ENCODE data around the gene ERLEC1. TPM values are rescaled to one million over a fixed set of nuclear protein-coding genes. Genes with fewer than 3 reads are reported as not detected.
"Not testable (repeated sequence)": the region's sequence is repeated elsewhere in the genome, so short reads cannot be mapped to it uniquely, and the experiment has no call there.

ERLEC1 gene
- total RNA-seq, 1 donor from 2014 or later, result 84.5 TPM

- H3K4me1 ChIP-seq, result peaks cover 17% of the 10 kb centered on the region
- H3K4me3 ChIP-seq, result no peak overlapping the region
- no peak overlapping the region for H3K27ac ChIP-seq
- no peaks in the 10 kb centered on the region for H3K9me3 ChIP-seq
- TF ChIP-seq CTCF (IDR thresholded peaks at IDR 0.05), result no peak
- TF ChIP-seq POLR2A (IDR thresholded peaks at IDR 0.05), result no peak
- no peak for TF ChIP-seq POLR2AphosphoS5 (IDR thresholded peaks at IDR 0.05; ENCODE audit: insufficient read depth in 1 of 2, low read depth in 1 of 2)
- no peak for DNase-seq (ENCODE audit: extremely low spot score in 2 of 2)
- H3K36me3 ChIP-seq, result no peaks in the 10 kb centered on the region
- intact Hi-C loops (cut with DNase I), result no loop called here
- H3K27me3 ChIP-seq, result no peaks in the 10 kb centered on the region
Observed at GRCh38 chr2:53755121-53755520, 31.7 kb upstream of the ERLEC1 start.

DNA sequence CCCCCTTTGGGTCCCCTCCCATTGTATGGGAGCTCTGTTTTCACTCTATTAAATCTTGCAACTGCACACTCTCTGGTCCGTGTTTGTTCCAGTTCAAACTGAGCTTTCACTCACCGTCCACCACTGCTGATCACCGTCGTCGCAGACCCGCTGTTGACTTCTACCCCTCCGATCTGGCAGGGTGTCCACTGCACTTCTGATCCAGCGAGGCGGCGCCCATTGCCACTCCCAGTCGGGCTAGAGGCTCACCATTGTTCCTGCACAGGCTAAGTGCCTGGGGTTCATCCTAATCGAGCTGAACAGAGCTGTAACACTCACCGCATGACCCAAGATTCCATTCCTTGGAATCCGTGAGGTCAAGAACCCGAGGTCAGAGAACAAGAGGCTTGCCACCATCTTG, 30.2 kb upstream of the ERLEC1 start:
- intact Hi-C loops (cut with DNase I), result no loop called here
- Histone ChIP-seq H3K27ac (no peak overlapping the region), H3K4me1 (peaks cover 6% of the 10 kb centered on the region), H3K9me3 (no peaks in the 10 kb centered on the region), H3K36me3 (no peaks in the 10 kb centered on the region), H3K4me3 (no peak overlapping the region), H3K27me3 (no peaks in the 10 kb centered on the region)
- no peak for TF ChIP-seq POLR2A (IDR thresholded peaks at IDR 0.05)
- no peak for TF ChIP-seq CTCF (IDR thresholded peaks at IDR 0.05)
- TF ChIP-seq POLR2AphosphoS5 (IDR thresholded peaks at IDR 0.05; ENCODE audit: insufficient read depth in 1 of 2, low read depth in 1 of 2), result no peak
- DNase-seq (ENCODE audit: extremely low spot score in 2 of 2), result no peak

- H3K36me3 ChIP-seq; DNase-seq (ENCODE audit: extremely low spot score in 2 of 2); H3K4me1 ChIP-seq; intact Hi-C loops (cut with DNase I); H3K27ac ChIP-seq; H3K4me3 ChIP-seq; H3K9me3 ChIP-seq; H3K27me3 ChIP-seq: not testable (repeated sequence)
Observed at GRCh38 chr2:53757206-53757605, 29.6 kb upstream of the ERLEC1 start.

GRCh38 chr2:53765767-53766166, 21.1 kb upstream of the ERLEC1 start:
- intact Hi-C loops (cut with DNase I), result no loop called here
- TF ChIP-seq POLR2AphosphoS5 (IDR thresholded peaks at IDR 0.05; ENCODE audit: insufficient read depth in 1 of 2, low read depth in 1 of 2) (no peak), CTCF (IDR thresholded peaks at IDR 0.05) (no peak), POLR2A (IDR thresholded peaks at IDR 0.05) (no peak)
- no peak for DNase-seq (ENCODE audit: extremely low spot score in 2 of 2)
- no peaks in the 10 kb centered on the region for H3K27me3 ChIP-seq
- H3K27ac ChIP-seq, result no peak overlapping the region
- no peaks in the 10 kb centered on the region for H3K9me3 ChIP-seq
- peaks cover 0 to 14% of the 10 kb centered on the region in 2 donors for H3K36me3 ChIP-seq
- H3K4me1 ChIP-seq, result peaks cover 17% of the 10 kb centered on the region
- no peak overlapping the region for H3K4me3 ChIP-seq

- intact Hi-C loops (cut with DNase I), result no loop called here
Observed at GRCh38 chr2:53767405-53768241, 19.2 kb upstream of the ERLEC1 start, which contains the start of gene CHAC2. CHAC2 (plus strand) TSS chr2:53767804; CDS start chr2:53767887, 83 bp downstream.

More at GRCh38 chr2:53767405-53768241, 19.2 kb upstream of the ERLEC1 start, which contains the start of gene CHAC2:
- H3K4me3 ChIP-seq, result peak within 1 kb of the TSS; percentile 65 to 74
- H3K27me3 ChIP-seq, result no peaks in the 10 kb centered on the region
- TF ChIP-seq POLR2A (IDR thresholded peaks at IDR 0.05) (no peak), POLR2AphosphoS5 (IDR thresholded peaks at IDR 0.05; ENCODE audit: insufficient read depth in 1 of 2, low read depth in 1 of 2) (peak; percentile 75 to 91), CTCF (IDR thresholded peaks at IDR 0.05) (peak in 1 of 3 experiments; percentile 55)
- peak within 1 kb of the TSS; percentile 76 for H3K27ac ChIP-seq
- peaks cover 17% of the 10 kb centered on the region for H3K4me1 ChIP-seq
- H3K36me3 ChIP-seq, result peaks cover 0 to 8% of the 10 kb centered on the region in 2 donors
- H3K9me3 ChIP-seq, result no peaks in the 10 kb centered on the region
- DNase-seq (ENCODE audit: extremely low spot score in 2 of 2), result no peak

Data from vagina (tissue), 2 donors.